NCI-H1694 treated with DMSO at 0.1 percent for 48 hours (cell line): ENCODE data around the gene ASIC2.

Experiments used
- DNase-seq: peaks from one replicate; lab custom pipeline; 2025; lab: John Stamatoyannopoulos, UW

Gene ASIC2

GRCh38 chr17:33113276-33113990 lies 179.7 kb downstream of the ASIC2 start:
- no peak for DNase-seq

- no peak for DNase-seq
Measured at GRCh38 chr17:33112763-33113162, 180.3 kb downstream of the ASIC2 start.

GRCh38 chr17:33109336-33110072 lies 183.6 kb downstream of the ASIC2 start:
- DNase-seq = no peak

GRCh38 chr17:33106525-33107165 lies 186.4 kb downstream of the ASIC2 start:
- no peak for DNase-seq

GRCh38 chr17:33105911-33106310 lies 187.2 kb downstream of the ASIC2 start:
- DNase-seq = no peak

- DNase-seq = no peak
Measured at GRCh38 chr17:33099906-33100305, 193.2 kb downstream of the ASIC2 start.

GRCh38 chr17:33099252-33099651 lies 193.8 kb downstream of the ASIC2 start:
- no peak for DNase-seq

GRCh38 chr17:33097411-33097810 lies 195.7 kb downstream of the ASIC2 start:
- no peak for DNase-seq

GRCh38 chr17:33096161-33096560 lies 196.9 kb downstream of the ASIC2 start:
- no peak for DNase-seq

GRCh38 chr17:33091271-33091670 lies 201.8 kb downstream of the ASIC2 start:
- DNase-seq = no peak

GRCh38 chr17:33090806-33091205 lies 202.3 kb downstream of the ASIC2 start:
- no peak for DNase-seq

- no peak for DNase-seq
Measured at GRCh38 chr17:33086878-33087277, 206.2 kb downstream of the ASIC2 start.

GRCh38 chr17:33086041-33086440 lies 207.1 kb downstream of the ASIC2 start:
- DNase-seq = no peak

- DNase-seq = no peak
Measured at GRCh38 chr17:33085256-33085655, 207.8 kb downstream of the ASIC2 start.

GRCh38 chr17:33084755-33085154 lies 208.3 kb downstream of the ASIC2 start:
- DNase-seq = no peak

- no peak for DNase-seq
Measured at GRCh38 chr17:33082529-33083173, 210.4 kb downstream of the ASIC2 start.

GRCh38 chr17:33080091-33080490 lies 213.0 kb downstream of the ASIC2 start:
- no peak for DNase-seq

- peak; percentile 0 for DNase-seq
Measured at GRCh38 chr17:33079201-33079600, 213.9 kb downstream of the ASIC2 start.

GRCh38 chr17:33076979-33077378 lies 216.1 kb downstream of the ASIC2 start:
- no peak for DNase-seq

GRCh38 chr17:33073416-33073815 lies 219.7 kb downstream of the ASIC2 start:
- no peak for DNase-seq

GRCh38 chr17:33072421-33073161 lies 220.5 kb downstream of the ASIC2 start:
- DNase-seq = no peak

GRCh38 chr17:33071656-33072055 lies 221.4 kb downstream of the ASIC2 start:
- no peak for DNase-seq
